NT2/D1 (cell line): ENCODE data around the gene ATG2A.
A peak's percentile ranks its signal among the peaks of the same experiment; 100 is the strongest.

Experiments used
- DNase-seq: peaks from one replicate; pipeline ENCODE4 v3.0.0-alpha.2; 2011; ENCODE audit warnings: low read depth, low spot score
- H3K27me3 ChIP-seq: 2 replicates; pipeline ENCODE4 v1.6.0; 2011; ENCODE audit warnings: mild to moderate bottlenecking; ENCODE audit not compliant: insufficient read length, insufficient read depth
- H3K36me3 ChIP-seq: 2 replicates; pipeline ENCODE4 v1.6.1; 2011; ENCODE audit warnings: mild to moderate bottlenecking, low read length, mixed read lengths; ENCODE audit not compliant: insufficient read depth, insufficient read length
- H3K4me1 ChIP-seq: 2 replicates; pipeline ENCODE4 v1.5.1; 2011; ENCODE audit not compliant: insufficient read depth, insufficient read length
- H3K4me3 ChIP-seq: 2 replicates; pipeline ENCODE4 v1.5.1; 2011; ENCODE audit warnings: low read depth; ENCODE audit not compliant: insufficient read length
- H3K9ac ChIP-seq: 2 replicates; pipeline ENCODE4 v1.6.0; 2011; ENCODE audit warnings: low read depth; ENCODE audit not compliant: insufficient read length
- H3K9me3 ChIP-seq: 2 replicates; pipeline ENCODE4 v1.5.1; 2011; ENCODE audit warnings: mild to moderate bottlenecking, low read length; ENCODE audit not compliant: insufficient read depth
- SUZ12 ChIP-seq: IDR thresholded peaks from 2 replicates; pipeline ENCODE4 v1.6.1; 2011; ENCODE audit not compliant: insufficient read length, insufficient read depth; ENCODE audit errors: extremely low read depth
- YY1 ChIP-seq: IDR thresholded peaks from 2 replicates; pipeline ENCODE4 v1.6.1; 2011; ENCODE audit not compliant: insufficient read length, insufficient read depth
- ZNF274 ChIP-seq: IDR thresholded peaks from 2 replicates; pipeline ENCODE4 v1.6.1; 2011; ENCODE audit warnings: mild to moderate bottlenecking, low read depth, low read length

ATG2A gene

GRCh38 chr11:64916040-64916774, 802 bp downstream of the ATG2A start:
- Histone ChIP-seq H3K9ac (peak overlapping the region; percentile 92), H3K4me3 (peak overlapping the region; percentile 87), H3K9me3 (no peaks in the 10 kb centered on the region), H3K27me3 (no peaks in the 10 kb centered on the region), H3K4me1 (no peaks in the 10 kb centered on the region), H3K36me3 (peaks cover 31% of the 10 kb centered on the region)
- no peak for DNase-seq
- TF ChIP-seq ZNF274, result no peak
- no peak for TF ChIP-seq SUZ12
- TF ChIP-seq YY1, result no peak

GRCh38 chr11:64915376-64915887, 1.6 kb downstream of the ATG2A start:
- Histone ChIP-seq H3K36me3 (peaks cover 38% of the 10 kb centered on the region), H3K9ac (peak overlapping the region; percentile 92), H3K4me3 (no peak overlapping the region), H3K4me1 (no peaks in the 10 kb centered on the region), H3K27me3 (no peaks in the 10 kb centered on the region), H3K9me3 (no peaks in the 10 kb centered on the region)
- DNase-seq, result no peak
- no peak for TF ChIP-seq ZNF274
- no peak for TF ChIP-seq YY1
- no peak for TF ChIP-seq SUZ12

GRCh38 chr11:64914123-64914522, 2.9 kb downstream of the ATG2A start:
- TF ChIP-seq YY1 (no peak), ZNF274 (no peak), SUZ12 (no peak)
- Histone ChIP-seq H3K36me3 (peaks cover 51% of the 10 kb centered on the region), H3K9ac (no peak overlapping the region), H3K27me3 (no peaks in the 10 kb centered on the region), H3K4me1 (no peaks in the 10 kb centered on the region), H3K9me3 (no peaks in the 10 kb centered on the region), H3K4me3 (no peak overlapping the region)
- DNase-seq, result no peak

GRCh38 chr11:64913171-64913727, 3.8 kb downstream of the ATG2A start:
- H3K4me3 ChIP-seq, result no peak overlapping the region
- no peak overlapping the region for H3K9ac ChIP-seq
- no peak for TF ChIP-seq SUZ12
- TF ChIP-seq ZNF274, result no peak
- no peak for TF ChIP-seq YY1
- no peaks in the 10 kb centered on the region for H3K4me1 ChIP-seq
- H3K36me3 ChIP-seq, result peaks cover 59% of the 10 kb centered on the region
- no peaks in the 10 kb centered on the region for H3K9me3 ChIP-seq
- no peak for DNase-seq
- H3K27me3 ChIP-seq, result no peaks in the 10 kb centered on the region

- Histone ChIP-seq H3K36me3 (peaks cover 71% of the 10 kb centered on the region), H3K4me1 (no peaks in the 10 kb centered on the region), H3K9me3 (no peaks in the 10 kb centered on the region), H3K4me3 (no peak overlapping the region), H3K9ac (no peak overlapping the region), H3K27me3 (no peaks in the 10 kb centered on the region)
- no peak for DNase-seq
- no peak for TF ChIP-seq ZNF274
- no peak for TF ChIP-seq YY1
- no peak for TF ChIP-seq SUZ12
Observed at GRCh38 chr11:64911689-64912088, 5.3 kb downstream of the ATG2A start.

GRCh38 chr11:64911142-64911541, 5.9 kb downstream of the ATG2A start:
- peaks cover 77% of the 10 kb centered on the region for H3K36me3 ChIP-seq
- no peaks in the 10 kb centered on the region for H3K4me1 ChIP-seq
- no peak for TF ChIP-seq YY1
- TF ChIP-seq ZNF274, result no peak
- TF ChIP-seq SUZ12, result no peak
- H3K9ac ChIP-seq, result no peak overlapping the region
- H3K4me3 ChIP-seq, result no peak overlapping the region
- no peaks in the 10 kb centered on the region for H3K9me3 ChIP-seq
- no peak for DNase-seq
- no peaks in the 10 kb centered on the region for H3K27me3 ChIP-seq

- no peak for TF ChIP-seq YY1
- no peak for TF ChIP-seq ZNF274
- TF ChIP-seq SUZ12, result no peak
- peaks cover 83% of the 10 kb centered on the region for H3K36me3 ChIP-seq
- H3K9me3 ChIP-seq, result no peaks in the 10 kb centered on the region
- no peak overlapping the region for H3K9ac ChIP-seq
- no peak overlapping the region for H3K4me3 ChIP-seq
- no peak for DNase-seq
- H3K27me3 ChIP-seq, result no peaks in the 10 kb centered on the region
- H3K4me1 ChIP-seq, result no peaks in the 10 kb centered on the region
Observed at GRCh38 chr11:64910451-64911093, 6.4 kb downstream of the ATG2A start.
